H1 (cell line): ENCODE results near the gene IL17D. TPM values are rescaled to one million over a fixed set of nuclear protein-coding genes. Genes with fewer than 3 reads are reported as not detected.

Experiments used
- CTCF ChIA-PET: fragments of 300-600 bp; sonication (Branson Sonifier 250); formaldehyde crosslinking; loops from one replicate; lab custom pipeline; 2021; ENCODE audit not compliant: partially characterized antibody; lab: Charles Lee
- POLR2A ChIA-PET: fragments of 300-600 bp; sonication (Branson Sonifier 250); formaldehyde crosslinking; loops from one replicate; lab custom pipeline; 2021; ENCODE audit warnings: inconsistent platforms; ENCODE audit not compliant: partially characterized antibody; lab: Charles Lee
- DNase-seq, 2 experiments: peaks; one replicate each; pipeline versions ENCODE4 v3.0.0 to v3.0.0-alpha.2; 2010 to 2022; ENCODE audit warnings: low spot score in 2 of 2, low read depth in 1 of 2, mixed read lengths in 1 of 2
- FAIRE-seq: peaks from 2 replicates; lab custom pipeline; 2011; peaks lifted over from hg19 to GRCh38; lab: Jason Lieb, UNC
- H2AFZ ChIP-seq: 2 replicates; pipeline ENCODE4 v1.8.1; 2012; ENCODE audit warnings: low read length, inconsistent platforms
- H2AK5ac ChIP-seq: 2 replicates; pipeline ENCODE4 v1.6.1; 2013; ENCODE audit warnings: low read depth, low read length
- H2BK120ac ChIP-seq: replicated peaks from 2 replicates; pipeline ENCODE3; 2013; ENCODE audit warnings: low read depth, low read length, inconsistent platforms
- H2BK12ac ChIP-seq: 2 replicates; pipeline ENCODE4 v1.6.1; 2013; ENCODE audit warnings: low read depth, low read length
- H2BK15ac ChIP-seq: 2 replicates; pipeline ENCODE4 v1.6.1; 2013; ENCODE audit warnings: low read length
- H2BK20ac ChIP-seq: 2 replicates; pipeline ENCODE4 v1.6.1; 2013; ENCODE audit warnings: low read length
- H2BK5ac ChIP-seq: 2 replicates; pipeline ENCODE4 v1.6.1; 2013; ENCODE audit warnings: low read depth, low read length
- H3K14ac ChIP-seq: 2 replicates; pipeline ENCODE4 v1.6.1; 2013; ENCODE audit warnings: inconsistent platforms; ENCODE audit not compliant: insufficient read length
- H3K18ac ChIP-seq: 2 replicates; pipeline ENCODE4 v1.6.1; 2013; ENCODE audit warnings: low read length; ENCODE audit errors: extremely low read depth
- H3K23ac ChIP-seq: 2 replicates; pipeline ENCODE4 v1.6.1; 2013; ENCODE audit warnings: inconsistent platforms; ENCODE audit not compliant: insufficient read length
- H3K23me2 ChIP-seq: 2 replicates; pipeline ENCODE4 v1.6.1; 2013; ENCODE audit warnings: low read depth, low read length
- H3K27ac ChIP-seq: 2 replicates; pipeline ENCODE4 v1.6.1; 2011; ENCODE audit warnings: low read depth, low read length, inconsistent platforms
- H3K27me3 ChIP-seq, 4 experiments: replicated peaks in 1 of 4; 1 replicate in 1 of 4; 2 replicates in 3 of 4; pipeline versions ENCODE4 v1.6.1 to v1.8.1; 2011 to 2013; ENCODE audit warnings: low read length in 3 of 4, mild to moderate bottlenecking in 3 of 4, inconsistent platforms in 2 of 4, mixed read lengths in 2 of 4, moderate library complexity in 1 of 4; ENCODE audit not compliant: control insufficient read depth in 3 of 4, insufficient read depth in 3 of 4; ENCODE audit errors: extremely low read depth in 1 of 4
- H3K36me3 ChIP-seq, 4 experiments: 2 replicates each; pipeline versions ENCODE4 v1.6.1 to v1.8.1; 2011 to 2013; ENCODE audit warnings: mild to moderate bottlenecking in 4 of 4, low read length in 3 of 4, moderate library complexity in 2 of 4, control low read depth in 1 of 4, inconsistent platforms in 1 of 4; ENCODE audit not compliant: insufficient read depth in 4 of 4, control insufficient read depth in 2 of 4
- H3K4ac ChIP-seq: replicated peaks from 2 replicates; pipeline ENCODE3; 2013; ENCODE audit warnings: low read length, low read depth, mixed read lengths, inconsistent platforms; ENCODE audit not compliant: insufficient read length
- H3K4me1 ChIP-seq, 4 experiments: replicated peaks in 1 of 4; 1 replicate in 1 of 4; 2 replicates in 3 of 4; pipeline versions ENCODE4 v1.6.1 to v1.8.1; 2011 to 2013; ENCODE audit warnings: low read length in 3 of 4, inconsistent platforms in 2 of 4, mixed read lengths in 1 of 4; ENCODE audit not compliant: insufficient read depth in 4 of 4, control insufficient read depth in 3 of 4
- H3K4me2 ChIP-seq, 2 experiments: 2 replicates each; pipeline versions ENCODE4 v1.6.1 to v1.8.1; 2011 to 2013; ENCODE audit warnings: low read depth in 2 of 2, low read length in 2 of 2, control low read depth in 1 of 2, inconsistent platforms in 1 of 2, mild to moderate bottlenecking in 1 of 2; ENCODE audit not compliant: insufficient read depth in 1 of 2
- H3K4me3 ChIP-seq, 4 experiments: fragments of 200-600, 300-600 bp in 1 of 4; sonication (generic), shearing (Covaris generic), sonication (Bioruptor Twin) in 1 of 4; 2 replicates each; pipeline versions ENCODE4 v1.5.1 to v1.8.1; 2011 to 2016; ENCODE audit warnings: low read length in 4 of 4, low read depth in 3 of 4, control low read depth in 2 of 4, inconsistent platforms in 2 of 4, mild to moderate bottlenecking in 2 of 4, mixed read lengths in 1 of 4, moderate library complexity in 1 of 4; ENCODE audit not compliant: insufficient read depth in 2 of 4; ENCODE audit errors: extremely low read depth in 1 of 4
- H3K56ac ChIP-seq: replicated peaks from 2 replicates; pipeline ENCODE3; 2013; ENCODE audit warnings: low read depth, mild to moderate bottlenecking, mixed read lengths, low read length, inconsistent platforms; ENCODE audit not compliant: insufficient read length
- H3K79me1 ChIP-seq: 2 replicates; pipeline ENCODE4 v1.6.1; 2013; ENCODE audit warnings: low read depth, low read length, control low read depth
- H3K79me2 ChIP-seq, 2 experiments: 2 replicates each; pipeline versions ENCODE4 v1.6.1 to v1.8.1; 2012 to 2013; ENCODE audit warnings: low read length in 2 of 2, mild to moderate bottlenecking in 2 of 2, inconsistent platforms in 1 of 2; ENCODE audit not compliant: insufficient read depth in 2 of 2, control insufficient read depth in 1 of 2
- H3K9ac ChIP-seq, 4 experiments: replicated peaks in 1 of 4; 1 replicate in 1 of 4; 2 replicates in 3 of 4; pipeline versions ENCODE4 v1.6.1 to v1.8.1; 2011 to 2013; ENCODE audit warnings: low read depth in 3 of 4, low read length in 3 of 4, control low read depth in 2 of 4, mild to moderate bottlenecking in 2 of 4, moderate library complexity in 2 of 4, inconsistent platforms in 1 of 4; ENCODE audit errors: extremely low read depth in 1 of 4
- H3K9me3 ChIP-seq, 2 experiments: 2 replicates each; pipeline versions ENCODE4 v1.6.1 to v1.8.1; 2012 to 2013; ENCODE audit warnings: mild to moderate bottlenecking in 2 of 2, moderate library complexity in 2 of 2, control low read depth in 1 of 2, inconsistent platforms in 1 of 2, low read depth in 1 of 2, low read length in 1 of 2, mixed read lengths in 1 of 2; ENCODE audit not compliant: insufficient read depth in 2 of 2
- H4K20me1 ChIP-seq, 2 experiments: replicated peaks in 1 of 2; 2 replicates each; pipeline versions ENCODE3 to v1.8.1; 2011 to 2013; ENCODE audit warnings: inconsistent platforms in 2 of 2, low read length in 2 of 2, mild to moderate bottlenecking in 1 of 2; ENCODE audit not compliant: insufficient read depth in 2 of 2, control insufficient read depth in 1 of 2
- H4K5ac ChIP-seq: 2 replicates; pipeline ENCODE4 v1.6.1; 2013; ENCODE audit warnings: low read length, low read depth, mixed read lengths, inconsistent platforms; ENCODE audit not compliant: insufficient read length
- H4K8ac ChIP-seq: 2 replicates; pipeline ENCODE4 v1.8.0; 2013; ENCODE audit warnings: mild to moderate bottlenecking, moderate library complexity, low read length, inconsistent platforms; ENCODE audit not compliant: insufficient read depth; ENCODE audit errors: extremely low read depth
- H4K91ac ChIP-seq: replicated peaks from 2 replicates; pipeline ENCODE3; 2013; ENCODE audit warnings: low read length, mixed read lengths, inconsistent platforms; ENCODE audit not compliant: insufficient read length
- YY1 ChIP-seq: IDR thresholded peaks from 2 replicates; pipeline ENCODE4 v1.6.1; 2011; ENCODE audit warnings: low read depth, mild to moderate bottlenecking, low read length
- WGBS, 2 experiments: shearing (Covaris generic) in 1 of 2; methylation state at CpG; one replicate each; pipeline versions ENCODE4 v1.1.6 to v1.1.7; 2013 to 2015; ENCODE audit warnings: low lambda C conversion rate in 2 of 2, mixed read lengths in 2 of 2, inconsistent platforms in 1 of 2, low coverage in 1 of 2, missing lambda C conversion rate in 1 of 2; ENCODE audit not compliant: insufficient replicate concordance in 2 of 2, insufficient coverage in 1 of 2, insufficient read length in 1 of 2; ENCODE audit errors: extremely low coverage in 1 of 2, missing lambda C conversion rate in 1 of 2; 5-methylcytosine and 5-hydroxymethylcytosine counted together
- polyA plus RNA-seq, 7 experiments: library from polyadenylated mRNA; depleted of rRNA in 3 of 7; stranded (reverse) in 5 of 7; unstranded in 2 of 7; fragments of >200 nt in 5 of 7; fragments of 200-250 nt in 2 of 7; gene quantifications; 1 replicate in 5 of 7; 2 replicates in 1 of 7; 4 replicates in 1 of 7; pipeline versions ENCODE4 v1.2.1 to v1.2.3, GENCODE V29; 2011 to 2013; ENCODE audit warnings: missing spikeins in 2 of 7, mixed read lengths in 2 of 7
- total RNA-seq: library from RNA; stranded (reverse); fragmentation: NEBNext Ultra II Directional; extraction: Animal tissue kit (Norgen Biotek cat#: 25700); gene quantifications from 2 replicates; pipeline ENCODE4 v1.2.1, GENCODE V29; 2021

Gene IL17D
- total and polyA plus RNA-seq, 2 of the 8 experiments (the other 6 are each of a cell fraction or from before 2014, with no cell fraction given), result 0.56 to 0.59 TPM

- Histone ChIP-seq H2BK120ac (no peak overlapping the region), H3K56ac (no peak overlapping the region), H4K5ac (no peak overlapping the region), H3K27ac (no peak overlapping the region), H3K27me3 (no peaks in the 10 kb centered on the region), H2BK5ac (no peak overlapping the region), H2BK20ac (no peak overlapping the region), H3K4me1 (no peaks in the 10 kb centered on the region), H3K4me2 (no peak overlapping the region), H3K23me2 (no peaks in the 10 kb centered on the region), H2BK12ac (no peak overlapping the region), H3K36me3 (no peaks in the 10 kb centered on the region), H3K9me3 (no peaks in the 10 kb centered on the region), H2AK5ac (no peak overlapping the region), H3K79me2 (no peaks in the 10 kb centered on the region), H2AFZ (no peak overlapping the region), H3K18ac (no peak overlapping the region), H4K91ac (no peak overlapping the region), H3K23ac (no peak overlapping the region), H2BK15ac (no peak overlapping the region), H3K4ac (no peak overlapping the region), H3K9ac (no peak overlapping the region), H3K79me1 (no peaks in the 10 kb centered on the region), H4K8ac (no peak overlapping the region), H3K14ac (no peak overlapping the region), H3K4me3 (no peak overlapping the region), H4K20me1 (no peaks in the 10 kb centered on the region)
- DNase-seq (no peak), FAIRE-seq (no peak)
- ChIA-PET POLR2A (no interaction called here), CTCF (interaction anchor here (0.7 to 0.8 kb wide), 2 partner anchors 28 to 72 kb away, joined by 3 to 4 read pairs; no protein-coding TSS in a partner anchor)
- WGBS, 2 experiments, result 95% methylated on average over 4 of the region's 4 CpGs; no CpG with 5 or more reads in 1 of the 2 experiments
- no peak for TF ChIP-seq YY1
Measured at GRCh38 chr13:20667857-20668437, 35.6 kb upstream of the IL17D start.
